Fibroblast of lung (primary cell): Measurements from ENCODE around the gene HLA-DRB5. TPM values are rescaled to one million over a fixed set of nuclear protein-coding genes. Genes with fewer than 3 reads are reported as not detected.

ENCODE experiments used
- DNase-seq, 2 donors: peaks; one replicate each; pipeline versions ENCODE4 v3.0.0 to v3.0.0-alpha.2; 2010; ENCODE audit warnings: low read depth in 2 of 2
- H2AFZ ChIP-seq: 2 replicates; pipeline ENCODE4 v1.5.1; 2012; ENCODE audit warnings: low read length, control low read depth, inconsistent platforms
- H3K27ac ChIP-seq: 2 replicates; pipeline ENCODE4 v1.5.1; 2011; ENCODE audit warnings: low read length, control low read depth; ENCODE audit not compliant: insufficient read depth
- H3K27me3 ChIP-seq: 2 replicates; pipeline ENCODE4 v1.5.1; 2011; ENCODE audit warnings: mild to moderate bottlenecking, low read length; ENCODE audit not compliant: control insufficient read depth, insufficient read depth
- H3K36me3 ChIP-seq: 2 replicates; pipeline ENCODE4 v1.5.1; 2011; ENCODE audit warnings: low read length; ENCODE audit not compliant: control insufficient read depth, insufficient read depth
- H3K4me1 ChIP-seq: 2 replicates; pipeline ENCODE4 v1.5.1; 2011; ENCODE audit warnings: low read length; ENCODE audit not compliant: control insufficient read depth, insufficient read depth; ENCODE audit errors: extremely low read depth
- H3K4me2 ChIP-seq: 2 replicates; pipeline ENCODE4 v1.5.1; 2011; ENCODE audit warnings: low read length, control low read depth; ENCODE audit not compliant: insufficient read depth; ENCODE audit errors: extremely low read depth
- H3K4me3 ChIP-seq, 4 experiments: fragments of 200-600 bp in 1 of 4; sonication (generic) in 1 of 4; replicated peaks in 1 of 4; 2 replicates each; pipeline ENCODE4 v1.5.1; 2011 to 2016; ENCODE audit warnings: low read length in 4 of 4, low read depth in 3 of 4, mild to moderate bottlenecking in 3 of 4, control low read depth in 2 of 4, inconsistent platforms in 1 of 4, mixed read lengths in 1 of 4; ENCODE audit not compliant: insufficient read depth in 1 of 4; ENCODE audit errors: control extremely low read depth in 1 of 4
- H3K79me2 ChIP-seq: 2 replicates; pipeline ENCODE4 v1.5.1; 2012; ENCODE audit warnings: mild to moderate bottlenecking, low read length, inconsistent platforms; ENCODE audit not compliant: control insufficient read depth, insufficient read depth
- H3K9ac ChIP-seq: 2 replicates; pipeline ENCODE4 v1.5.1; 2011; ENCODE audit warnings: mild to moderate bottlenecking, low read length, control low read depth; ENCODE audit not compliant: insufficient read depth
- H3K9me3 ChIP-seq: 2 replicates; pipeline ENCODE4 v1.5.1; 2012; ENCODE audit warnings: low read depth, low read length; ENCODE audit not compliant: control insufficient read depth, insufficient read depth
- H4K20me1 ChIP-seq: 2 replicates; pipeline ENCODE4 v1.5.1; 2011; ENCODE audit warnings: low read length; ENCODE audit not compliant: control insufficient read depth, insufficient read depth; ENCODE audit errors: extremely low read depth
- EZH2 ChIP-seq: IDR thresholded peaks from 2 replicates; pipeline ENCODE4 v1.5.1; 2012; ENCODE audit warnings: low read length, control low read depth, mild to moderate bottlenecking; ENCODE audit errors: missing control alignments
- polyA plus RNA-seq, 2 donors: library from polyadenylated mRNA; depleted of rRNA in 1 of 2; stranded (reverse) in 1 of 2; unstranded in 1 of 2; fragments of >200 nt; gene quantifications; 2 replicates each; pipeline ENCODE4 v1.2.1, GENCODE V29; 2011 to 2012; ENCODE audit warnings: missing spikeins in 1 of 2
- total RNA-seq: library from RNA; depleted of rRNA; stranded (reverse); fragments of >200 nt; gene quantifications from 2 replicates; pipeline ENCODE4 v1.2.1, GENCODE V29; 2014
- TF ChIP-seq, protein P1 (sequence below), 2 donors: IDR thresholded peaks in 1 of 2; conservative IDR thresholded peaks in 1 of 2; 1 replicate in 1 of 2; 2 replicates in 1 of 2; pipeline ENCODE4 v1.5.1; 2011 to 2012; ENCODE audit warnings: low read length in 2 of 2, control low read depth in 1 of 2, inconsistent platforms in 1 of 2, low read depth in 1 of 2, mild to moderate bottlenecking in 1 of 2

Gene HLA-DRB5
- total and polyA plus RNA-seq, 2 donors (not counting 1 experiment from before 2014, with no cell fraction given), result not detected

DNA sequence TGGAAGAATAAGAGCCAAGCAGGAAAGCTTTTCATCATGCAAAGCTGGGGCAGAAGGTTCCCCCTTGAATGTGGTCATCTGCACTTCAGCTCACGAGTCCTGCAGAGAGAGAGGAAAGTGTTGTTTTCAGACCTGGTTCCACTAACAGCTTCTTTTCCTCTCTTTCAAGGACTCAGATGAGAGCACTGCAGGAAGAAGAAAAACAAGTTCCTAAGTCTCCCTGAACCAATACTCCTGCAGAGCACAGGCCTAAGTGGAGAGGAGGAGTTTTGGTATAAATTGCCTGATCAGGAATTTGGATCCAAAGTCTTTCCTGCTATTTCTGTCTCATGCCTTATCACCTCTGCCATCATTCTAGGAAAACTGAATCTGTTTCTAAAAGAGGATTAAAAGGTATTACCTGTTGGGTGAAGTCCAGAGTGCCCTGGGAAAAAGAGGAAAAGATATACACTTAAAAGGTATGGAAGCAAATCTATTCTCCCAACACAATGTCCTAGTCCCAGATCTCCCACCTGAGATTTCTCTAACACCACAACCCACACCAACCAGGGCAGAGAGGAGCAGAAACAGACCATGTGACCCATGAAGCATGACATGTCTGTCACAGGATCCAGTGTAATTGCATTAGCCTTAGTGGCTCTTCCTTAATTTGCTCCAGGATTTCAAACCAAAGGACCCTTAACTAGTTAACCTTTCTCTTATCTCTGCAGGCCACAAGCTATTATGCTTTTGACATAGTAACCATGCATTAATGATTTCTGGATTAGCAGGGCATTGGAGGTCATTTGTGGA, 12.2 kb downstream of the HLA-DRB5 start:
- no peaks in the 10 kb centered on the region for H3K9me3 ChIP-seq
- no peak overlapping the region for H2AFZ ChIP-seq
- H3K27me3 ChIP-seq, result peaks cover 4% of the 10 kb centered on the region
- TF ChIP-seq EZH2, result no peak
- TF ChIP-seq, protein P1, sequence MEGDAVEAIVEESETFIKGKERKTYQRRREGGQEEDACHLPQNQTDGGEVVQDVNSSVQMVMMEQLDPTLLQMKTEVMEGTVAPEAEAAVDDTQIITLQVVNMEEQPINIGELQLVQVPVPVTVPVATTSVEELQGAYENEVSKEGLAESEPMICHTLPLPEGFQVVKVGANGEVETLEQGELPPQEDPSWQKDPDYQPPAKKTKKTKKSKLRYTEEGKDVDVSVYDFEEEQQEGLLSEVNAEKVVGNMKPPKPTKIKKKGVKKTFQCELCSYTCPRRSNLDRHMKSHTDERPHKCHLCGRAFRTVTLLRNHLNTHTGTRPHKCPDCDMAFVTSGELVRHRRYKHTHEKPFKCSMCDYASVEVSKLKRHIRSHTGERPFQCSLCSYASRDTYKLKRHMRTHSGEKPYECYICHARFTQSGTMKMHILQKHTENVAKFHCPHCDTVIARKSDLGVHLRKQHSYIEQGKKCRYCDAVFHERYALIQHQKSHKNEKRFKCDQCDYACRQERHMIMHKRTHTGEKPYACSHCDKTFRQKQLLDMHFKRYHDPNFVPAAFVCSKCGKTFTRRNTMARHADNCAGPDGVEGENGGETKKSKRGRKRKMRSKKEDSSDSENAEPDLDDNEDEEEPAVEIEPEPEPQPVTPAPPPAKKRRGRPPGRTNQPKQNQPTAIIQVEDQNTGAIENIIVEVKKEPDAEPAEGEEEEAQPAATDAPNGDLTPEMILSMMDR (conservative IDR thresholded peaks at IDR 0.05 in 1 of 2, IDR thresholded peaks at IDR 0.05 in 1 of 2; ENCODE audit: low read depth in 1 of 2, low read length in 2 of 2), result no peak
- no peak for DNase-seq
- H3K36me3 ChIP-seq, result no peaks in the 10 kb centered on the region
- H3K4me2 ChIP-seq, result no peak overlapping the region
- H3K79me2 ChIP-seq, result no peaks in the 10 kb centered on the region
- H4K20me1 ChIP-seq, result no peaks in the 10 kb centered on the region
- no peak overlapping the region for H3K27ac ChIP-seq
- no peaks in the 10 kb centered on the region for H3K4me1 ChIP-seq
- no peak overlapping the region for H3K4me3 ChIP-seq
- H3K9ac ChIP-seq, result no peak overlapping the region

DNA sequence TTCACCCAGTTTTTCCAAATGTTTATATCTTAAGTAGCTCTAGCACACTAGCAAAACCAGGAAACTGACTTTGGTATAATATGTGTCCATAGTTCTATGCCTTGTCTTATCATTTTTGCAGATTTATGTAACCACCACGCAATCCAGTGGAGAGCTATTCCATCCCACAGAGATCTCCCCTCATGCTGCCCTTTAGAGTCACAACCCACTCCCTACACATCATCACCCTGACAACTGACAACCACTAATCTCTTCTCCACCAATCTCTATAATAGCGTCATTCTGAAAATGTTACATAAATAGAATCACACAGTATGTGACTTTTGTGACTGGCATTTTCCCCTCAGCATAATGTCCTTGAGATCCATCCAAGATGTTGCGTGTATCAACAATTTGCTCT, 29.1 kb downstream of the HLA-DRB5 start:
- Histone ChIP-seq H2AFZ (no peak overlapping the region), H3K4me3 (no peak overlapping the region), H3K79me2 (no peaks in the 10 kb centered on the region), H3K4me2 (no peak overlapping the region), H3K27me3 (no peaks in the 10 kb centered on the region), H3K9ac (no peak overlapping the region), H4K20me1 (no peaks in the 10 kb centered on the region), H3K27ac (no peak overlapping the region), H3K9me3 (no peaks in the 10 kb centered on the region), H3K4me1 (no peaks in the 10 kb centered on the region), H3K36me3 (no peaks in the 10 kb centered on the region)
- TF ChIP-seq, protein P1 (conservative IDR thresholded peaks at IDR 0.05 in 1 of 2, IDR thresholded peaks at IDR 0.05 in 1 of 2; ENCODE audit: low read depth in 1 of 2, low read length in 2 of 2), result no peak
- TF ChIP-seq EZH2, result no peak
- no peak for DNase-seq

DNA sequence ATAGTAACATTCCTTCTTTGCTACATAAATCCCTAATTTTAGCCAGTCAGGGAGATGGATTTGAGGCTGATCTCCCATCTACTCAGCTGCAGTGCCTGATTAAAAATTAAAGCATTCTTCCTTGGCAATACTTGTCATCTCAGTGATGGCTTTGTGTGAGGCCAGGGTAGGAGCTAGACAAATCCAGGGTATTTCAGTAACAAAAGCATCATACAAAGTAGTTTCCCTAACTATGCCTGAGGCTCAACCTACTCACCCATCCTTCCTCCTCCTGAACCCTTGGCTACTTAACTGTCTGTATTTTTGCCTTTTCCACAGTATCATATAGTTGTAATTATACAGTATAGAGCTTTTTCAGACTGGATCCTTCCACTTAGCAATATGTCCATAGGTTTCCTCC, 37.7 kb downstream of the HLA-DRB5 start:
- H3K4me2 ChIP-seq, result no peak overlapping the region
- no peak for DNase-seq
- no peak overlapping the region for H3K9ac ChIP-seq

More for the DNA sequence above, 37.7 kb downstream of the HLA-DRB5 start:
- H3K36me3 ChIP-seq, result no peaks in the 10 kb centered on the region
- H3K27me3 ChIP-seq, result no peaks in the 10 kb centered on the region
- TF ChIP-seq, protein P1 (conservative IDR thresholded peaks at IDR 0.05 in 1 of 2, IDR thresholded peaks at IDR 0.05 in 1 of 2; ENCODE audit: low read depth in 1 of 2, low read length in 2 of 2), result no peak
- TF ChIP-seq EZH2, result no peak
- H3K9me3 ChIP-seq, result no peaks in the 10 kb centered on the region
- H3K4me3 ChIP-seq, result no peak overlapping the region
- no peaks in the 10 kb centered on the region for H4K20me1 ChIP-seq
- no peak overlapping the region for H3K27ac ChIP-seq
- H3K79me2 ChIP-seq, result no peaks in the 10 kb centered on the region
- no peak overlapping the region for H2AFZ ChIP-seq
- no peaks in the 10 kb centered on the region for H3K4me1 ChIP-seq
